NCI-H1694 (cell line): ENCODE data around the gene NUDT10.
"Not testable (repeated sequence)": the region's sequence is repeated elsewhere in the genome, so short reads cannot be mapped to it uniquely, and the experiment has no call there.

Experiments used
- DNase-seq: peaks from one replicate; lab custom pipeline; 2025; lab: John Stamatoyannopoulos, UW

Gene NUDT10

GRCh38 chrX:51332188-51332942 lies at the start of gene NUDT10:
TSS of gene NUDT10 (plus strand) at chrX:51332822. CDS start at chrX:51332966, 144 bp downstream.
- no peak for DNase-seq

- DNase-seq: no peak
These were observed 40.2 kb upstream of the NUDT10 start for GRCh38 chrX:51292421-51292820.

- DNase-seq: no peak
These were observed 36.5 kb upstream of the NUDT10 start for GRCh38 chrX:51296138-51296537.

DNA sequence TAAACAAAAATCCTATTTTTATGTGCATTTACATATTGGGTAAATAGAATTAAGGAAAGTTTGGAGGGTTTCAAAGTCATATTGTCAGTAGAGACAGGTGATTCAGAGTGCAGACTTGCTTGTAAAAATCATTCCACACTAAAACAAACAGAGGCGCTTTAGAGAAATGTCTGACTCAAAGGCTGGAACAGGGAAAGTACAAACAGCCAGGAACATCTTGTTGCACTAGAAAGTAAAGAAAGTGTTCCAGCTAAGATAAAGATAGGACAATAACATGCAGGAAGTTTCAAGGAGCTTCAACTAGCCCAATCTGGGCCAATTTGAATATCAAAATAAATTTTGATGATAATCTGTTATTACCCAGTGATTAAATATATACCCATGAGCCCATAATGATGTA lies 16.4 kb upstream of the NUDT10 start:
- no peak for DNase-seq

DNA sequence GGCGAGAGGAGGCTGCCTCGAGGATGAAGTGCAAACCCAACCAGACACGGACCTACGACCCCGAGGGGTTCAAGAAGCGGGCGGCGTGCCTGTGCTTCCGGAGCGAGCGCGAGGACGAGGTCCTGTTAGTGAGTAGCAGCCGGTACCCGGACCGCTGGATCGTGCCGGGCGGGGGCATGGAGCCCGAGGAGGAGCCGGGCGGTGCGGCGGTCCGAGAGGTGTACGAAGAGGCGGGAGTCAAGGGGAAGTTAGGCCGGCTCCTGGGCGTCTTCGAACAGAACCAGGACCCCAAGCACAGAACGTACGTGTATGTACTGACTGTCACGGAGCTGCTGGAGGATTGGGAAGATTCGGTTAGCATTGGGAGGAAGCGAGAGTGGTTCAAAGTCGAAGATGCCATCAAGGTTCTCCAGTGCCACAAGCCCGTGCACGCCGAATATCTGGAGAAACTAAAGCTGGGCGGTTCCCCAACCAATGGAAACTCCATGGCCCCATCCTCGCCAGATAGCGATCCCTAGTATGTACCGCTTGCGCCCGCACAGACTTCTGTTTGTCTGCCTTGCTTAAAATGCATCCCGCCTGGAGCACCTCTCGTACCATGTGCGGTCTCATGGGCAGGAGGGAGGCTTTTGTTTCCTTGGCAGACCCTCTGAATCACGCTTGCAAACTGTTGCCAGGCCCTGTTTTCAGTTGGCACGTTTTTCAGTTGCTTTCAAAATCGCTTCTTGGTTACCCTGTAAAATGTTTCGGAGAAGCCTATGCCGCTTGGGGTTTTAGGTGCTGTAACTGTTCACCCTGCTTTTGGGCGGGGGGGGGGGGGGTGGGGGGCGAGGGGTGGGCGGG lies 542 bp downstream of the NUDT10 start:
- not testable (repeated sequence) for DNase-seq

DNA sequence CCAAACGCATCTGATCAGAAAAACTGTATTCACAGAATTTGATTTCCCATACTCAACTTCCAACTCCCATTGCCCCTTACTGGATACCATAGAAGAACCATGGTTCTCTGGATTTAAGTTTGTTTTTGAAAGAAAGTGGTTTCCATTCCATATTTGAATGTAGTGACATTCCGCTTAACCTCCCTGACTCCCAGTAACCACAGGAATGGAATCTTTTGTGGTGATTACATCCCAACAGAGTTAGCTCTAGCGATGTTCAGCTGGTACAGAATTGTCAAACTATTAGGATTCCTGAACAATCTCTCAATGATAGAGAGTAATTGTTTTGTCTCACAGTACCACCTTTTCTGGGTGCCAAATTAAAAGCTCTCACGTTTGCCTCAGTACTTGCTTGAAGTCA lies 1.7 kb downstream of the NUDT10 start:
- no peak for DNase-seq

DNA sequence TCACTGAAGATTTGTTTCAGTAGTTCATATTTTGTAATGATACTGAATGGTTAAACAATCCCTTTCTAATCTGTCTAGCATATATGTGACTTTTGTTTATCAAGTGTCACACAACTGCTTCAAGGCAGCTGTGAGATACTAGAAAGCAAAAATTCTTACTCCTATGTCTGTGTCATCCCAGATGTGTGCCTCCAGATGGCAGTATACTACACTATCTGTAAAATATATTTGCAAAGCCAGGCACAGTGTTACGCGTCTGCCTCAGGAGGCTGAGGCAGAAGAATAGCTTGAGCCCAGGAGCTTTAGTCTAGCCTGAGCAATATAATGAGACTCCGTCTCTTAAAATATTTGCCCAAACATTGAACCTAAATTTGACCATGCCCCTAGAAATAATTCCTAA lies 4.0 kb downstream of the NUDT10 start:
- DNase-seq: no peak

DNA sequence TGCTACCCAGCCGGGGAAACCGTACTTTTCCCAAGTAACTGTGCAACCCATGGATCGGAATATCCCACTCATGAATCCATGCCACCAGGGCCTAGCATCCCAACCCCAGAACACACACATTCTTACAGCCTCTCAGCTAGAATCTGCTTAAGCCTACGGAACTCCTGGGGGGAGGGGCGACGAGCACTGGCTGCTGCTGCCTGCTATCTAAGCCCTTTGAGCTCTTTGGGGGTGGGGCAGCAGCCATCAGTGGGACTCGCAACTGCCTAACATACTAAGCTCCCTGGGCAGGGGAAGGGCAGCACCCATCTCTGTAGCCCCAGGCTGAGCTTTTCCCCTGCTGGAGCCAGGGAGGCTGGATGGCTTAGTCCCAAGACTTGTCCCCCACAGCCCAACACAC lies 28.6 kb downstream of the NUDT10 start:
- DNase-seq: no peak

DNA sequence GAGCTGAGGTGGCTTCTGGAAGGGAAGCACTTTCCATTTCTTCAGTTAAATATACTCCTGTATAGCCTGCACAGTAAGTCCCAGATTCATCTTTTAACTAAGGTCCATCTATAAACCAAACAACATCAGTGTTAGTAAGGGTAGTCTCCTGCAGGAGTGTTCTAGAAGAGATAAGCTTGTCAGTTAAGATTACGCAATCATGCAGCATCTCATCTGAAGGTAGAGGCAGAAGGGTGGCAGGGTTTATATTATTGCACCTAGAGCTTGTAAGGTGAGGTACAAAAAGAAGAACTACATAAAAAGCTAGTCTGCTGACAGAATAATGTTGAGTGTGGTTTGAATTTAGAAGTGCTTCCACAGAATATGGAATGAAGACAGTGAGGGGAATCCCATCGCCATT lies 44.0 kb downstream of the NUDT10 start:
- no peak for DNase-seq
